NCI-H82 treated with DMSO at 0.1 percent for 48 hours (cell line): ENCODE results near the gene RAB7B.
"Not testable (repeated sequence)": the region's sequence is repeated elsewhere in the genome, so short reads cannot be mapped to it uniquely, and the experiment has no call there.

Experiments used
- DNase-seq: peaks from one replicate; lab custom pipeline; 2025; ENCODE audit not compliant: unreplicated experiment; lab: John Stamatoyannopoulos, UW

Gene RAB7B

GRCh38 chr1:206002871-206003801 lies at the start of gene RAB7B:
RAB7B (minus strand) TSS chr1:206003395; CDS start chr1:205994135, 9,260 bp downstream.
- DNase-seq: no peak

GRCh38 chr1:206052231-206052865 lies 49.2 kb upstream of the RAB7B start:
- DNase-seq: not testable (repeated sequence)

GRCh38 chr1:206050655-206051235 lies 47.5 kb upstream of the RAB7B start:
- no peak for DNase-seq

- DNase-seq: no peak
These were observed 46.9 kb upstream of the RAB7B start for GRCh38 chr1:206049919-206050600.

- DNase-seq: no peak
These were observed 46.1 kb upstream of the RAB7B start for GRCh38 chr1:206049293-206049692.

GRCh38 chr1:206048582-206048981 lies 45.4 kb upstream of the RAB7B start:
- DNase-seq: no peak

- DNase-seq: no peak
These were observed 44.1 kb upstream of the RAB7B start for GRCh38 chr1:206047271-206047670.

GRCh38 chr1:206041640-206042039 lies 38.4 kb upstream of the RAB7B start:
- DNase-seq: no peak

GRCh38 chr1:206040328-206040727 lies 37.1 kb upstream of the RAB7B start:
- no peak for DNase-seq

GRCh38 chr1:206039046-206039973 lies 36.1 kb upstream of the RAB7B start:
- no peak for DNase-seq

GRCh38 chr1:206037581-206037980 lies 34.4 kb upstream of the RAB7B start:
- peak; percentile 84 for DNase-seq

GRCh38 chr1:206036663-206037455 lies 33.7 kb upstream of the RAB7B start:
- no peak for DNase-seq

- no peak for DNase-seq
These were observed 31.8 kb upstream of the RAB7B start for GRCh38 chr1:206035027-206035426.

- DNase-seq: no peak
These were observed 29.4 kb upstream of the RAB7B start for GRCh38 chr1:206032380-206033140.

- DNase-seq: peak; percentile 94
These were observed 27.5 kb upstream of the RAB7B start for GRCh38 chr1:206030714-206031113.

GRCh38 chr1:206030191-206030590 lies 27.0 kb upstream of the RAB7B start:
- DNase-seq: no peak

GRCh38 chr1:206029484-206029883 lies 26.3 kb upstream of the RAB7B start:
- DNase-seq: no peak

- no peak for DNase-seq
These were observed 22.2 kb upstream of the RAB7B start for GRCh38 chr1:206025283-206025820.
